Testis (tissue), 2 donors: ENCODE results near the gene LRIG1.

ENCODE experiments used
- POLR2A ChIP-seq: fragments of 450-650 bp; IDR thresholded peaks from one replicate; pipeline ENCODE4 v1.6.1; 2017; ENCODE audit warnings: antibody characterized with exemption, mild to moderate bottlenecking, moderate library complexity
- TF ChIP-seq, protein P1 (sequence below), 3 experiments: fragments of 450-650 bp in 2 of 3; fragments of 200-600 bp in 1 of 3; sonication (generic) in 1 of 3; IDR thresholded peaks; one replicate each; pipeline ENCODE4 v1.5.1; 2016 to 2019; ENCODE audit warnings: antibody characterized with exemption in 3 of 3, mild to moderate bottlenecking in 2 of 3, moderate library complexity in 1 of 3

- TF ChIP-seq, protein P1, sequence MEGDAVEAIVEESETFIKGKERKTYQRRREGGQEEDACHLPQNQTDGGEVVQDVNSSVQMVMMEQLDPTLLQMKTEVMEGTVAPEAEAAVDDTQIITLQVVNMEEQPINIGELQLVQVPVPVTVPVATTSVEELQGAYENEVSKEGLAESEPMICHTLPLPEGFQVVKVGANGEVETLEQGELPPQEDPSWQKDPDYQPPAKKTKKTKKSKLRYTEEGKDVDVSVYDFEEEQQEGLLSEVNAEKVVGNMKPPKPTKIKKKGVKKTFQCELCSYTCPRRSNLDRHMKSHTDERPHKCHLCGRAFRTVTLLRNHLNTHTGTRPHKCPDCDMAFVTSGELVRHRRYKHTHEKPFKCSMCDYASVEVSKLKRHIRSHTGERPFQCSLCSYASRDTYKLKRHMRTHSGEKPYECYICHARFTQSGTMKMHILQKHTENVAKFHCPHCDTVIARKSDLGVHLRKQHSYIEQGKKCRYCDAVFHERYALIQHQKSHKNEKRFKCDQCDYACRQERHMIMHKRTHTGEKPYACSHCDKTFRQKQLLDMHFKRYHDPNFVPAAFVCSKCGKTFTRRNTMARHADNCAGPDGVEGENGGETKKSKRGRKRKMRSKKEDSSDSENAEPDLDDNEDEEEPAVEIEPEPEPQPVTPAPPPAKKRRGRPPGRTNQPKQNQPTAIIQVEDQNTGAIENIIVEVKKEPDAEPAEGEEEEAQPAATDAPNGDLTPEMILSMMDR (IDR thresholded peaks at IDR 0.05), result no peak
- TF ChIP-seq POLR2A, result no peak
These were observed 36.0 kb upstream of the LRIG1 start for GRCh38 chr3:66536791-66537190.
